Endothelial cell of umbilical vein (primary cell): ENCODE results near the gene TAB3. TPM values are rescaled to one million over a fixed set of nuclear protein-coding genes. Genes with fewer than 3 reads are reported as not detected.

Source experiments
- BruUV-seq: library from RNA; stranded (reverse); fragments of 400-500 nt; replicated peaks from 2 replicates; lab custom pipeline; 2021; lab: Mats Ljungman, UMichigan
- CTCF ChIA-PET: fragments of 300-600, 350-600 bp; sonication (Branson Sonifier 250); formaldehyde crosslinking; loops from one replicate; lab custom pipeline; 2021; ENCODE audit warnings: antibody characterized with exemption, inconsistent platforms; lab: Charles Lee
- POLR2A ChIA-PET: fragments of 300-600, 350-600 bp; sonication (Branson Sonifier 250); formaldehyde crosslinking; loops from one replicate; lab custom pipeline; 2021; ENCODE audit warnings: antibody characterized with exemption, inconsistent platforms; lab: Charles Lee
- DNase-seq: peaks from one replicate; pipeline ENCODE4 v3.0.0-alpha.2; 2011; ENCODE audit warnings: low read depth, low spot score
- FAIRE-seq: peaks from 2 replicates; lab custom pipeline; 2011; peaks lifted over from hg19 to GRCh38; lab: Jason Lieb, UNC
- H2AFZ ChIP-seq: 2 replicates; pipeline ENCODE4 v1.6.0; 2012; ENCODE audit warnings: low read depth, low read length, control low read depth, inconsistent platforms
- H3K27ac ChIP-seq: 2 replicates; pipeline ENCODE4 v1.5.1; 2011; ENCODE audit warnings: low read depth, mild to moderate bottlenecking, control low read depth, low read length, moderate library complexity; ENCODE audit not compliant: insufficient read depth
- H3K27me3 ChIP-seq, 2 experiments: 2 replicates each; pipeline versions ENCODE4 v1.6.0 to v1.6.1; 2011; ENCODE audit warnings: low read length in 2 of 2, mixed read lengths in 1 of 2; ENCODE audit not compliant: control insufficient read depth in 2 of 2, insufficient read depth in 2 of 2
- H3K36me3 ChIP-seq, 2 experiments: 2 replicates in 1 of 2; 3 replicates in 1 of 2; pipeline ENCODE4 v1.5.1; 2011; ENCODE audit warnings: low read length in 2 of 2, mild to moderate bottlenecking in 1 of 2, moderate library complexity in 1 of 2; ENCODE audit not compliant: control insufficient read depth in 2 of 2, insufficient read depth in 2 of 2; ENCODE audit errors: extremely low read depth in 1 of 2
- H3K4me1 ChIP-seq: 3 replicates; pipeline ENCODE4 v1.5.1; 2011; ENCODE audit warnings: mild to moderate bottlenecking, low read length; ENCODE audit not compliant: control insufficient read depth, insufficient read depth; ENCODE audit errors: extremely low read depth
- H3K4me2 ChIP-seq: 2 replicates; pipeline ENCODE4 v1.6.1; 2011; ENCODE audit warnings: low read length, control low read depth, mixed read lengths; ENCODE audit not compliant: insufficient read depth
- H3K4me3 ChIP-seq, 3 experiments: fragments of 200-600 bp in 1 of 3; sonication (generic), shearing (Covaris generic) in 1 of 3; replicated peaks in 1 of 3; 2 replicates each; pipeline ENCODE4 v1.5.1; 2011 to 2016; ENCODE audit warnings: control low read depth in 3 of 3, low read length in 3 of 3, mild to moderate bottlenecking in 2 of 3, inconsistent platforms in 1 of 3, low read depth in 1 of 3, moderate library complexity in 1 of 3; ENCODE audit not compliant: insufficient read depth in 1 of 3
- H3K79me2 ChIP-seq: 2 replicates; pipeline ENCODE4 v1.6.0; 2012; ENCODE audit warnings: low read length, inconsistent platforms; ENCODE audit not compliant: control insufficient read depth, insufficient read depth
- H3K9ac ChIP-seq: replicated peaks from 2 replicates; pipeline ENCODE3; 2011; ENCODE audit warnings: low read length, control low read depth; ENCODE audit not compliant: insufficient read depth; ENCODE audit errors: extremely low read depth
- H3K9me1 ChIP-seq: replicated peaks from 3 replicates; pipeline ENCODE4 v1.6.0; 2011; ENCODE audit warnings: mild to moderate bottlenecking, low read length; ENCODE audit not compliant: control insufficient read depth, insufficient read depth; ENCODE audit errors: extremely low read depth
- H3K9me3 ChIP-seq: replicated peaks from 2 replicates; pipeline ENCODE4 v1.5.1; 2012; ENCODE audit warnings: low read length, inconsistent platforms; ENCODE audit not compliant: control insufficient read depth, insufficient read depth
- H4K20me1 ChIP-seq: replicated peaks from 2 replicates; pipeline ENCODE3; 2011; ENCODE audit warnings: mild to moderate bottlenecking, low read length; ENCODE audit not compliant: control insufficient read depth, insufficient read depth; ENCODE audit errors: extremely low read depth
- EZH2 ChIP-seq: IDR thresholded peaks from 2 replicates; pipeline ENCODE4 v1.6.1; 2012; ENCODE audit warnings: borderline replicate concordance, low read depth, mild to moderate bottlenecking, moderate library complexity, low read length, inconsistent platforms; ENCODE audit not compliant: severe bottlenecking
- FOS ChIP-seq: IDR thresholded peaks from 2 replicates; pipeline ENCODE4 v1.6.1; 2011; ENCODE audit warnings: mild to moderate bottlenecking, low read length, moderate library complexity, borderline replicate concordance; ENCODE audit not compliant: insufficient read depth
- GATA2 ChIP-seq: IDR thresholded peaks from 2 replicates; pipeline ENCODE4 v1.7.0; 2011; ENCODE audit warnings: low read depth, mild to moderate bottlenecking, moderate library complexity, mixed read lengths, low read length; ENCODE audit not compliant: insufficient read length, insufficient read depth
- JUN ChIP-seq: IDR thresholded peaks from 2 replicates; pipeline ENCODE4 v1.6.1; 2011; ENCODE audit warnings: borderline replicate concordance, low read depth; ENCODE audit not compliant: insufficient read length, insufficient read depth
- MYC ChIP-seq: IDR thresholded peaks from one replicate; pipeline ENCODE4 v1.6.1; 2011; ENCODE audit warnings: mild to moderate bottlenecking, low read depth, low read length
- POLR2A ChIP-seq: IDR thresholded peaks from 2 replicates; pipeline ENCODE4 v1.6.1; 2012; ENCODE audit warnings: low read depth, mild to moderate bottlenecking, control low read depth, low read length
- POLR2AphosphoS5 ChIP-seq: IDR thresholded peaks from 2 replicates; pipeline ENCODE4 v1.6.1; 2012; ENCODE audit warnings: low read depth, mild to moderate bottlenecking, control low read depth, low read length, moderate library complexity; ENCODE audit not compliant: insufficient read depth
- dilution Hi-C: fragments of 300-500 bp; cut with MboI; formaldehyde crosslinking; loops from one replicate; pipeline ENCODE4 v1.15.0; 2019; ENCODE audit warnings: low sequenced_read_pairs; ENCODE audit not compliant: extremely low pct_ligation_motif_present
- intact Hi-C: fragments of 100-400 bp; cut with micrococcal nuclease; formaldehyde crosslinking; loops from one replicate; pipeline ENCODE4 v1.10.0; 2022
- polyA plus RNA-seq, 4 experiments: library from polyadenylated mRNA; depleted of rRNA in 3 of 4; stranded (reverse) in 3 of 4; unstranded in 1 of 4; fragments of >200 nt; gene quantifications; 2 replicates each; pipeline versions ENCODE4 v1.2.1 to v1.2.3, GENCODE V29; 2011 to 2012; ENCODE audit warnings: missing spikeins in 1 of 4
- total RNA-seq: library from RNA; stranded (reverse); gene quantifications from 2 replicates; pipeline ENCODE4 v1.2.3, GENCODE V29; 2021
- TF ChIP-seq, protein P1 (sequence below): IDR thresholded peaks from 2 replicates; pipeline ENCODE4 v1.6.1; 2011; ENCODE audit not compliant: insufficient read depth, insufficient read length
- TF ChIP-seq, protein P2 (sequence below), 2 donors: IDR thresholded peaks; 1 replicate in 1 of 2; 2 replicates in 1 of 2; pipeline ENCODE4 v1.5.1; 2011; ENCODE audit warnings: low read length in 2 of 2, mild to moderate bottlenecking in 2 of 2, moderate library complexity in 2 of 2, control low read depth in 1 of 2, inconsistent platforms in 1 of 2, low read depth in 1 of 2; ENCODE audit not compliant: insufficient read depth in 1 of 2; ENCODE audit errors: extremely low read depth in 1 of 2

The TAB3 gene
- total and polyA plus RNA-seq, 2 donors (not counting 3 experiments of a cell fraction or from before 2014, with no cell fraction given) = 11.5 to 11.7 TPM

DNA sequence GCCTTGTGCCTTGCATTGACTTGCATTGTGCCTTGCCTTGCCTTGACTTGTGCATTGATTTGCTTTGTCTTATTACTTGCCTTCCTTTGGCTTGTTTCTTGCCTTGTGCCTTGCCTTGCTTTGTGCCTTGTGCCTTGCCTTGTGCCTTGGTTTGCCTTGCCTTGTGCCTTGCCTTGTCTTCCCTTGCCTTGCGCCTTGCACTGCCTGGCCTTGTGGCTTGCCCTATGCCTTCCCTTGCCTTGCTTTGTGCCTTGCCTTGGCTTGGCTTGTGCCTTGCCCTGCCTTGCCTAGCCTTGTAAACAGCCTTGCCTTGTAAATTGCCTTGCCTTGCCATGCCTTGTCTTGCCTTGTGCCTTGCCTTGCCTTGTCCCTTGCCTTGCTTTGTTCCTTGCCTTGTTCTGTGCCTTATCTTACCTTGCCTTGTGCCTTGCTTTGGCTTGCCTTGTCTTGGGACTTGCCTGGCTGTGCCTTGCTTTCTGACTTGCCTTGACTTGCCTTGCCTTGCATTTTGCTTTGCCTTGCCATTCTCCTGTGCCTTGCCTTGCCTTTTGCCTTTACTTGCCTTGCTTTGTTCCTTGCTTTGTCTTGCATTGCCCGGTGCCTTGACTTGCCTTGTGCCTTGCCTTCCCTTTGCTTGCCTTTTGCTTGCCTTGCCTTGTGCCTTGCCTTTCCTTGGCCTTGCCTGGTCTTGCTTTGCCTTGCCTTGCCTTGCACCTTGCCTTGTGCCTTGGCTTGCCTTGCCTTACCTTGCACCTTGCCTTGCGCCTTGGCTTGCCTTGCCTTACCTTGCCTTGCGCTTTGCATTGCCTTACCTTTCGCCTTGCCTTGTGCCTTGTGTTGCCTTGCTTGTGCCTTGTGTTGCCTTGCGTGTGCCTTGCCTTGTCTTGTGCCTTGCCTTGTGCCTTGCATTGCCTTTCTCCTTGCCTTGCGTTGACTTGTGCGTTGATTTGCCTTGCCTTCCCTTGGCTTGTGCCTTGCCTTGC lies 97.5 kb downstream of the TAB3 start:
- H3K9me3 ChIP-seq = no peaks in the 10 kb centered on the region
- TF ChIP-seq FOS = no peak
- TF ChIP-seq, protein P1, sequence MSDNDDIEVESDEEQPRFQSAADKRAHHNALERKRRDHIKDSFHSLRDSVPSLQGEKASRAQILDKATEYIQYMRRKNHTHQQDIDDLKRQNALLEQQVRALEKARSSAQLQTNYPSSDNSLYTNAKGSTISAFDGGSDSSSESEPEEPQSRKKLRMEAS = no peak
- TF ChIP-seq GATA2 = no peak
- no peak for TF ChIP-seq EZH2
- TF ChIP-seq MYC = no peak
- TF ChIP-seq JUN = no peak
- no peaks in the 10 kb centered on the region for H3K4me1 ChIP-seq
- ChIA-PET CTCF (no interaction called here), POLR2A (no interaction called here)
- BruUV-seq = no TSS peak
- no peaks in the 10 kb centered on the region for H4K20me1 ChIP-seq
- no peak for FAIRE-seq
- H2AFZ ChIP-seq = no peak overlapping the region
- no peak overlapping the region for H3K4me3 ChIP-seq
- intact Hi-C loops (no loop called here), dilution Hi-C loops (no loop called here)
- H3K9me1 ChIP-seq = no peaks in the 10 kb centered on the region
- no peaks in the 10 kb centered on the region for H3K27me3 ChIP-seq
- no peaks in the 10 kb centered on the region for H3K79me2 ChIP-seq
- DNase-seq = no peak
- no peak overlapping the region for H3K27ac ChIP-seq
- no peak overlapping the region for H3K4me2 ChIP-seq
- H3K9ac ChIP-seq = no peak overlapping the region
- H3K36me3 ChIP-seq = no peaks in the 10 kb centered on the region

DNA sequence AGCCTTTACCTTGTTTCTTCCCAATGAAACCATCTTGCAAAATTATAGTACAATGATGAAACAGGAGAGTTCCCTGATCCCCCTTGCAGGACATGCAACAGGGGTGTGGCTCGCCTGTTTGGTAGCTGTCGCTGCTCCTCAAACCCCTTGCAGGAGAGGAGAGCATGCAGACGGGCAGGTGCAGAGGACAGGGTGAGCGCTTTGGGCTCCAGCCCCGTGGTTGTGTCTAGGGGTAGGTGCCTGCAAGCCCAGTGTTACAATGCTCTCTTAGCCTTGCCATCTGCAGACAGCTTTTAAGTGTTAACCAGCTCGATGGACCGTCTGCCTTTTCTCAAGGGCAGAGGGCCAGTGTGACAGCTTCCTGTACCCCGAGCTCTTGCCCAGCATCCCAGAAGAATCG lies 102.0 kb downstream of the TAB3 start:
- POLR2A ChIA-PET = no interaction called here
- H3K4me3 ChIP-seq = no peak overlapping the region
- H3K36me3 ChIP-seq = no peaks in the 10 kb centered on the region
- intact Hi-C loops = no loop called here
- H3K27ac ChIP-seq = no peak overlapping the region
- FAIRE-seq (no peak), DNase-seq (no peak)
- CTCF ChIA-PET = no interaction called here
- H2AFZ ChIP-seq = no peak overlapping the region
- H3K9me3 ChIP-seq = no peaks in the 10 kb centered on the region
- H3K4me2 ChIP-seq = no peak overlapping the region
- no peaks in the 10 kb centered on the region for H3K9me1 ChIP-seq
- no peak overlapping the region for H3K9ac ChIP-seq
- no peaks in the 10 kb centered on the region for H3K79me2 ChIP-seq
- H3K4me1 ChIP-seq = no peaks in the 10 kb centered on the region
- dilution Hi-C loops = no loop called here
- TF ChIP-seq GATA2 (no peak), POLR2AphosphoS5 (no peak), MYC (no peak), JUN (no peak), POLR2A (no peak), FOS (no peak), EZH2 (no peak)
- TF ChIP-seq, protein P1 = no peak
- TF ChIP-seq, protein P2, sequence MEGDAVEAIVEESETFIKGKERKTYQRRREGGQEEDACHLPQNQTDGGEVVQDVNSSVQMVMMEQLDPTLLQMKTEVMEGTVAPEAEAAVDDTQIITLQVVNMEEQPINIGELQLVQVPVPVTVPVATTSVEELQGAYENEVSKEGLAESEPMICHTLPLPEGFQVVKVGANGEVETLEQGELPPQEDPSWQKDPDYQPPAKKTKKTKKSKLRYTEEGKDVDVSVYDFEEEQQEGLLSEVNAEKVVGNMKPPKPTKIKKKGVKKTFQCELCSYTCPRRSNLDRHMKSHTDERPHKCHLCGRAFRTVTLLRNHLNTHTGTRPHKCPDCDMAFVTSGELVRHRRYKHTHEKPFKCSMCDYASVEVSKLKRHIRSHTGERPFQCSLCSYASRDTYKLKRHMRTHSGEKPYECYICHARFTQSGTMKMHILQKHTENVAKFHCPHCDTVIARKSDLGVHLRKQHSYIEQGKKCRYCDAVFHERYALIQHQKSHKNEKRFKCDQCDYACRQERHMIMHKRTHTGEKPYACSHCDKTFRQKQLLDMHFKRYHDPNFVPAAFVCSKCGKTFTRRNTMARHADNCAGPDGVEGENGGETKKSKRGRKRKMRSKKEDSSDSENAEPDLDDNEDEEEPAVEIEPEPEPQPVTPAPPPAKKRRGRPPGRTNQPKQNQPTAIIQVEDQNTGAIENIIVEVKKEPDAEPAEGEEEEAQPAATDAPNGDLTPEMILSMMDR (IDR thresholded peaks at IDR 0.05; ENCODE audit: extremely low read depth in 1 of 2, insufficient read depth in 1 of 2, low read depth in 1 of 2, low read length in 2 of 2) = no peak
- BruUV-seq = no TSS peak
- no peaks in the 10 kb centered on the region for H3K27me3 ChIP-seq
- no peaks in the 10 kb centered on the region for H4K20me1 ChIP-seq
